Smooth muscle cell (in vitro differentiated cells): ENCODE data around the gene ERP27. TPM values are rescaled to one million over a fixed set of nuclear protein-coding genes. Genes with fewer than 3 reads are reported as not detected.

Experiments used
- DNase-seq: peaks from one replicate; lab custom pipeline; 2025; ENCODE audit not compliant: unreplicated experiment; lab: John Stamatoyannopoulos, UW
- H2AFZ ChIP-seq: fragments of 200-600 bp; sonication (generic); 2 replicates; pipeline ENCODE4 v1.6.0; 2016; ENCODE audit warnings: antibody characterized with exemption, low read depth, mild to moderate bottlenecking
- H3F3A ChIP-seq: fragments of 200-600 bp; sonication (generic); 2 replicates; pipeline ENCODE4 v1.6.0; 2017; ENCODE audit warnings: antibody characterized with exemption, low read depth
- H3K27ac ChIP-seq: fragments of 200-600 bp; sonication (generic); 2 replicates; pipeline ENCODE4 v1.5.1; 2016; ENCODE audit warnings: low read depth, mild to moderate bottlenecking
- H3K27me3 ChIP-seq: fragments of 200-600 bp; sonication (generic); 2 replicates; pipeline ENCODE4 v1.6.1; 2016; ENCODE audit warnings: low read depth, mild to moderate bottlenecking
- H3K36me3 ChIP-seq: fragments of 200-600 bp; sonication (generic); 2 replicates; pipeline ENCODE4 v1.5.1; 2016; ENCODE audit warnings: low read depth
- H3K4me1 ChIP-seq: fragments of 200-600 bp; sonication (generic); 2 replicates; pipeline ENCODE4 v1.5.1; 2016; ENCODE audit warnings: low read depth
- H3K4me2 ChIP-seq: fragments of 200-600 bp; sonication (generic); 2 replicates; pipeline ENCODE4 v1.6.0; 2016; ENCODE audit warnings: mild to moderate bottlenecking
- H3K4me3 ChIP-seq: fragments of 200-600 bp; sonication (generic); 2 replicates; pipeline ENCODE4 v1.5.1; 2016; ENCODE audit warnings: mild to moderate bottlenecking
- H3K79me2 ChIP-seq: fragments of 200-600 bp; sonication (generic); 2 replicates; pipeline ENCODE4 v1.6.0; 2016; ENCODE audit warnings: low read depth, mild to moderate bottlenecking
- H3K9ac ChIP-seq: fragments of 200-600 bp; sonication (generic); 2 replicates; pipeline ENCODE4 v1.6.0; 2016; ENCODE audit warnings: low read depth
- H3K9me3 ChIP-seq: fragments of 200-600 bp; sonication (generic); replicated peaks from 2 replicates; pipeline ENCODE4 v1.5.1; 2016; ENCODE audit warnings: low read depth
- H4K20me1 ChIP-seq: fragments of 200-600 bp; sonication (generic); 2 replicates; pipeline ENCODE4 v1.6.0; 2016; ENCODE audit warnings: low read depth
- CTCF ChIP-seq: fragments of 200-600 bp; sonication (generic); IDR thresholded peaks from 2 replicates; pipeline ENCODE4 v1.5.1; 2017; ENCODE audit warnings: borderline replicate concordance, mild to moderate bottlenecking, antibody characterized with exemption; ENCODE audit not compliant: insufficient read depth, poor library complexity, severe bottlenecking
- WGBS: methylation state at CpG from one replicate; pipeline ENCODE4 v1.1.7; 2016; ENCODE audit warnings: low lambda C conversion rate; 5-methylcytosine and 5-hydroxymethylcytosine counted together
- polyA plus RNA-seq: library from polyadenylated mRNA; unstranded; fragments of >200 nt; fragmentation: Nextera tagmentation; extraction: Ambion mirVana; gene quantifications from 2 replicates; pipeline ENCODE4 v1.2.1, GENCODE V29; 2016
- total RNA-seq: library from RNA; depleted of rRNA; stranded (reverse); fragments of >200 nt; gene quantifications from 2 replicates; pipeline ENCODE4 v1.2.3, GENCODE V29; 2014

ERP27 gene
- total and polyA plus RNA-seq, 2 experiments from 2014 or later: 2.7 to 7.8 TPM

GRCh38 chr12:14954269-14954668 is 15.9 kb upstream of the ERP27 start:
- no peak overlapping the region for H3K4me3 ChIP-seq
- H3K27me3 ChIP-seq: no peaks in the 10 kb centered on the region
- H3K4me2 ChIP-seq: no peak overlapping the region
- peaks cover 15% of the 10 kb centered on the region for H3F3A ChIP-seq
- no peaks in the 10 kb centered on the region for H4K20me1 ChIP-seq
- H3K4me1 ChIP-seq: peaks cover 14% of the 10 kb centered on the region
- no peak for DNase-seq
- no peak for TF ChIP-seq CTCF
- H3K79me2 ChIP-seq: no peaks in the 10 kb centered on the region
- WGBS: 78% methylated on average over 4 of the region's 4 CpGs
- no peak overlapping the region for H2AFZ ChIP-seq
- no peak overlapping the region for H3K9ac ChIP-seq
- H3K27ac ChIP-seq: no peak overlapping the region
- no peaks in the 10 kb centered on the region for H3K36me3 ChIP-seq
- no peaks in the 10 kb centered on the region for H3K9me3 ChIP-seq

- Histone ChIP-seq H3K27me3 (no peaks in the 10 kb centered on the region), H4K20me1 (no peaks in the 10 kb centered on the region), H3K4me1 (peaks cover 19% of the 10 kb centered on the region), H3F3A (peaks cover 18% of the 10 kb centered on the region), H3K27ac (peak overlapping the region; percentile 98), H2AFZ (no peak overlapping the region), H3K4me2 (no peak overlapping the region), H3K9ac (no peak overlapping the region), H3K4me3 (no peak overlapping the region), H3K9me3 (no peaks in the 10 kb centered on the region), H3K36me3 (no peaks in the 10 kb centered on the region), H3K79me2 (no peaks in the 10 kb centered on the region)
- TF ChIP-seq CTCF: no peak
- 100% methylated on average over 1 of the region's 1 CpG for WGBS
- DNase-seq: no peak
These were observed 15.4 kb upstream of the ERP27 start for GRCh38 chr12:14953752-14954151.

GRCh38 chr12:14952299-14952921 is 14.1 kb upstream of the ERP27 start:
- Histone ChIP-seq H3K4me2 (peak overlapping the region; percentile 70), H3K4me1 (peaks cover 27% of the 10 kb centered on the region), H3K9me3 (no peaks in the 10 kb centered on the region), H3K27ac (peak overlapping the region; percentile 98), H4K20me1 (no peaks in the 10 kb centered on the region), H3K4me3 (no peak overlapping the region), H3K79me2 (no peaks in the 10 kb centered on the region), H3K36me3 (no peaks in the 10 kb centered on the region), H3K27me3 (no peaks in the 10 kb centered on the region), H3K9ac (peak overlapping the region; percentile 82), H2AFZ (no peak overlapping the region), H3F3A (peaks cover 21% of the 10 kb centered on the region)
- WGBS: 45% methylated on average over 7 of the region's 7 CpGs
- no peak for DNase-seq
- no peak for TF ChIP-seq CTCF

- Histone ChIP-seq H3K27ac (peak overlapping the region; percentile 98), H3K4me3 (no peak overlapping the region), H3K36me3 (no peaks in the 10 kb centered on the region), H3K4me2 (peak overlapping the region; percentile 70), H4K20me1 (no peaks in the 10 kb centered on the region), H3K27me3 (no peaks in the 10 kb centered on the region), H2AFZ (peak overlapping the region; percentile 53), H3K79me2 (no peaks in the 10 kb centered on the region), H3K9me3 (no peaks in the 10 kb centered on the region), H3K9ac (peak overlapping the region; percentile 82), H3K4me1 (peaks cover 27% of the 10 kb centered on the region), H3F3A (peaks cover 21% of the 10 kb centered on the region)
- TF ChIP-seq CTCF: no peak
- DNase-seq: no peak
- WGBS: 19% methylated on average over 1 of the region's 1 CpG
These were observed 13.5 kb upstream of the ERP27 start for GRCh38 chr12:14951851-14952250.
